Measurements from ENCODE around the gene FGFR1OP2.

DNA sequence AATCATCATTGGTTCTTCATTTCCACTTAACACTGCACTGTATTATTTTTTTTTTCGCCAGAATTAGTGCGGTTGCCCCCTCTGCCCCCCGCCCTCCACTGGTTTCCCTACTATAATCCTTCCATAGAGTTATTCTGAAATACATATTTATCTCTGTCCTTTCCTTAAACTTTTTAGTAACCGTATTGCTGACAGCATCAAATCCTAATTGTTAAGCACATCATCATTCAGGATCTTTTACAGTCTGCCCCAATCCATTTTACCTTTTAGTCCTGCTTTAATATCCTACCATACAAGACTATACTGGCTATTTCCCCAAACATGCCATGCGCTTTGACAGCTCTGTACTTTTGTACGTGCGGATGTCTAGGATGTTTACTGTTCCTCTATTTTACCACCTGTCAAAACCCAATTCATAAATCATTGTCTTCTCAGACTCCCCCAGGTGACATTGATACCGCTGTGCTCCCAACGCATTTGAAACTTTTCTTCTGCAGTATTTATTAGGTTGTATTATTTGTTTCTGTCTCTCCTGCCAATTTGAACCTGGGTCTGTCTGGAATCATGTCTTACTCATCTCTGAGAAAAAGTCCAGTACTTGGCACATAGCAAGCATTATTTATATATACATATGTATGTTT is 1.0 kb downstream of the FGFR1OP2 start:
- TF ChIP-seq, protein P1, sequence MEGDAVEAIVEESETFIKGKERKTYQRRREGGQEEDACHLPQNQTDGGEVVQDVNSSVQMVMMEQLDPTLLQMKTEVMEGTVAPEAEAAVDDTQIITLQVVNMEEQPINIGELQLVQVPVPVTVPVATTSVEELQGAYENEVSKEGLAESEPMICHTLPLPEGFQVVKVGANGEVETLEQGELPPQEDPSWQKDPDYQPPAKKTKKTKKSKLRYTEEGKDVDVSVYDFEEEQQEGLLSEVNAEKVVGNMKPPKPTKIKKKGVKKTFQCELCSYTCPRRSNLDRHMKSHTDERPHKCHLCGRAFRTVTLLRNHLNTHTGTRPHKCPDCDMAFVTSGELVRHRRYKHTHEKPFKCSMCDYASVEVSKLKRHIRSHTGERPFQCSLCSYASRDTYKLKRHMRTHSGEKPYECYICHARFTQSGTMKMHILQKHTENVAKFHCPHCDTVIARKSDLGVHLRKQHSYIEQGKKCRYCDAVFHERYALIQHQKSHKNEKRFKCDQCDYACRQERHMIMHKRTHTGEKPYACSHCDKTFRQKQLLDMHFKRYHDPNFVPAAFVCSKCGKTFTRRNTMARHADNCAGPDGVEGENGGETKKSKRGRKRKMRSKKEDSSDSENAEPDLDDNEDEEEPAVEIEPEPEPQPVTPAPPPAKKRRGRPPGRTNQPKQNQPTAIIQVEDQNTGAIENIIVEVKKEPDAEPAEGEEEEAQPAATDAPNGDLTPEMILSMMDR (IDR thresholded peaks at IDR 0.05): no peak
- TF ChIP-seq EP300 (IDR thresholded peaks at IDR 0.05) (no peak), POLR2A (IDR thresholded peaks at IDR 0.05) (no peak)
